HepG2 (cell line): ENCODE results near the gene ZDHHC11. TPM values are rescaled to one million over a fixed set of nuclear protein-coding genes. Genes with fewer than 3 reads are reported as not detected.
"Not testable (repeated sequence)": the region's sequence is repeated elsewhere in the genome, so short reads cannot be mapped to it uniquely, and the experiment has no call there.

Experiments used
- ATAC-seq: fragments of 200-7000 bp; cut with Tn5 transposase; 3 replicates; pipeline ENCODE4 v1.9.1; 2020; ENCODE audit warnings: mild to moderate bottlenecking, moderate library complexity
- BruUV-seq: library from RNA; stranded (reverse); fragments of 400-500 nt; replicated peaks from 2 replicates; lab custom pipeline; 2021; lab: Mats Ljungman, UMichigan
- CTCF ChIA-PET: fragments of 300-600 bp; formaldehyde crosslinking; extraction: SDS; loops from one replicate; lab custom pipeline; 2021; ENCODE audit warnings: low total read pairs, inconsistent platforms, low intra/inter-chr PET ratio; lab: Yijun Ruan, JAX
- POLR2A ChIA-PET: fragments of 350-600 bp; sonication (Branson Sonifier 250); formaldehyde crosslinking; loops from one replicate; lab custom pipeline; 2020; ENCODE audit warnings: antibody characterized with exemption, inconsistent platforms; lab: Yijun Ruan, JAX
- DNase-seq: peaks from one replicate; pipeline ENCODE4 v3.0.0-alpha.2; 2015; ENCODE audit warnings: low spot score
- FAIRE-seq: peaks from 3 replicates; lab custom pipeline; 2011; peaks lifted over from hg19 to GRCh38; lab: Jason Lieb, UNC
- H2AFZ ChIP-seq: one replicate; pipeline ENCODE4 v1.6.1; 2011; ENCODE audit warnings: low read length, inconsistent platforms
- H3K27ac ChIP-seq: fragments of 300-600 bp; 3 replicates; pipeline ENCODE4 v1.8.0; 2011; ENCODE audit warnings: mixed run types, mild to moderate bottlenecking, mixed read lengths, low read length, inconsistent platforms; ENCODE audit not compliant: insufficient read depth; ENCODE audit errors: extremely low read length
- H3K27me3 ChIP-seq, 2 experiments: fragments of 200-600 bp in 1 of 2; 2 replicates in 1 of 2; 3 replicates in 1 of 2; pipeline versions ENCODE4 v1.6.0 to v1.8.0; 2011; ENCODE audit warnings: low read length in 2 of 2, mild to moderate bottlenecking in 2 of 2, moderate library complexity in 2 of 2, inconsistent platforms in 1 of 2; ENCODE audit not compliant: insufficient read depth in 2 of 2, control insufficient read depth in 1 of 2
- H3K36me3 ChIP-seq, 2 experiments: fragments of 200-600 bp in 1 of 2; replicated peaks in 1 of 2; 2 replicates in 1 of 2; 3 replicates in 1 of 2; pipeline versions ENCODE4 v1.5.1 to v1.8.0; 2011; ENCODE audit warnings: low read length in 2 of 2, inconsistent platforms in 1 of 2; ENCODE audit not compliant: insufficient read depth in 2 of 2, control insufficient read depth in 1 of 2
- H3K4me1 ChIP-seq: 2 replicates; pipeline ENCODE4 v1.5.1; 2012; ENCODE audit warnings: low read length, inconsistent platforms; ENCODE audit not compliant: insufficient read depth
- H3K4me2 ChIP-seq: 2 replicates; pipeline ENCODE4 v1.6.0; 2011; ENCODE audit warnings: low read depth, low read length, inconsistent platforms
- H3K4me3 ChIP-seq, 3 experiments: fragments of 200-600 bp in 1 of 3; sonication (generic), shearing (Covaris generic) in 1 of 3; replicated peaks in 1 of 3; 2 replicates each; pipeline ENCODE4 v1.5.1; 2011 to 2016; ENCODE audit warnings: low read length in 3 of 3, inconsistent platforms in 2 of 3, low read depth in 2 of 3, mild to moderate bottlenecking in 2 of 3, control low read depth in 1 of 3, mixed read lengths in 1 of 3; ENCODE audit not compliant: insufficient read depth in 1 of 3
- H3K79me2 ChIP-seq: one replicate; pipeline ENCODE4 v1.6.1; 2011; ENCODE audit warnings: low read length, inconsistent platforms; ENCODE audit not compliant: insufficient read depth
- H3K9ac ChIP-seq: 2 replicates; pipeline ENCODE4 v1.6.0; 2011; ENCODE audit warnings: mild to moderate bottlenecking, low read depth, low read length, inconsistent platforms; ENCODE audit not compliant: insufficient read depth
- H3K9me3 ChIP-seq: 2 replicates; pipeline ENCODE4 v1.5.1; 2012; ENCODE audit warnings: mild to moderate bottlenecking, low read length
- H4K20me1 ChIP-seq: 2 replicates; pipeline ENCODE4 v1.6.0; 2011; ENCODE audit warnings: inconsistent platforms, mild to moderate bottlenecking, low read length, moderate library complexity; ENCODE audit not compliant: insufficient read depth
- HMGXB3 ChIP-seq: sonication (generic); formaldehyde crosslinking; IDR thresholded peaks from 2 replicates; pipeline ENCODE4 v1.4.0; 2020; ENCODE audit warnings: missing genetic modification reagents, borderline replicate concordance
- MATR3 ChIP-seq: sonication (generic); formaldehyde crosslinking; IDR thresholded peaks from 2 replicates; pipeline ENCODE4 v1.4.0; 2020; ENCODE audit warnings: missing genetic modification reagents
- WGBS: methylation state at CpG from one replicate; pipeline ENCODE4 v1.1.6; 2017; ENCODE audit warnings: low lambda C conversion rate; 5-methylcytosine and 5-hydroxymethylcytosine counted together
- in situ Hi-C: cut with HindIII; loops from 2 replicates; pipeline ENCODE4 v1.10.0; 2017; ENCODE audit warnings: low pct_unique_long_range_greater_than_20kb; ENCODE audit not compliant: extremely low pct_ligation_motif_present
- intact Hi-C: fragments of 100-400 bp; cut with micrococcal nuclease; formaldehyde crosslinking; loops from one replicate; pipeline ENCODE4 v1.10.0; 2022; ENCODE audit not compliant: unreplicated experiment
- polyA plus RNA-seq, 8 experiments: library from polyadenylated mRNA; depleted of rRNA in 3 of 8; stranded (reverse) in 7 of 8; unstranded in 1 of 8; fragments of >200 nt; fragmentation: Illumina TruSeq in 4 of 8; extraction: Trizol in 4 of 8; gene quantifications; 2 replicates each; pipeline versions ENCODE4 v1.2.1 to v1.2.3, GENCODE V29; 2011 to 2016; ENCODE audit warnings: low read depth in 4 of 8, missing spikeins in 1 of 8, mixed read lengths in 1 of 8; ENCODE audit not compliant: insufficient read depth in 1 of 8
- total RNA-seq, 5 experiments: library from RNA; depleted of rRNA; stranded (reverse); fragments of >200 nt; fragmentation: Illumina TruSeq; extraction: Trizol; gene quantifications; 2 replicates each; pipeline ENCODE4 v1.2.3, GENCODE V29; 2016; ENCODE audit warnings: low read depth in 1 of 5
- TF ChIP-seq, protein P1 (sequence below): sonication (generic); formaldehyde crosslinking; IDR thresholded peaks from 2 replicates; pipeline ENCODE4 v1.4.0; 2020; ENCODE audit warnings: missing genetic modification reagents, mild to moderate bottlenecking, borderline replicate concordance

Gene ZDHHC11
- total and polyA plus RNA-seq, 2 of the 13 experiments (the other 11 are each of a cell fraction or from before 2014, with no cell fraction given): 2.1 to 4.0 TPM

GRCh38 chr5:751496-751895 is 99.3 kb downstream of the ZDHHC11 start (continued):
- TF ChIP-seq HMGXB3: no peak
- TF ChIP-seq, protein P1, sequence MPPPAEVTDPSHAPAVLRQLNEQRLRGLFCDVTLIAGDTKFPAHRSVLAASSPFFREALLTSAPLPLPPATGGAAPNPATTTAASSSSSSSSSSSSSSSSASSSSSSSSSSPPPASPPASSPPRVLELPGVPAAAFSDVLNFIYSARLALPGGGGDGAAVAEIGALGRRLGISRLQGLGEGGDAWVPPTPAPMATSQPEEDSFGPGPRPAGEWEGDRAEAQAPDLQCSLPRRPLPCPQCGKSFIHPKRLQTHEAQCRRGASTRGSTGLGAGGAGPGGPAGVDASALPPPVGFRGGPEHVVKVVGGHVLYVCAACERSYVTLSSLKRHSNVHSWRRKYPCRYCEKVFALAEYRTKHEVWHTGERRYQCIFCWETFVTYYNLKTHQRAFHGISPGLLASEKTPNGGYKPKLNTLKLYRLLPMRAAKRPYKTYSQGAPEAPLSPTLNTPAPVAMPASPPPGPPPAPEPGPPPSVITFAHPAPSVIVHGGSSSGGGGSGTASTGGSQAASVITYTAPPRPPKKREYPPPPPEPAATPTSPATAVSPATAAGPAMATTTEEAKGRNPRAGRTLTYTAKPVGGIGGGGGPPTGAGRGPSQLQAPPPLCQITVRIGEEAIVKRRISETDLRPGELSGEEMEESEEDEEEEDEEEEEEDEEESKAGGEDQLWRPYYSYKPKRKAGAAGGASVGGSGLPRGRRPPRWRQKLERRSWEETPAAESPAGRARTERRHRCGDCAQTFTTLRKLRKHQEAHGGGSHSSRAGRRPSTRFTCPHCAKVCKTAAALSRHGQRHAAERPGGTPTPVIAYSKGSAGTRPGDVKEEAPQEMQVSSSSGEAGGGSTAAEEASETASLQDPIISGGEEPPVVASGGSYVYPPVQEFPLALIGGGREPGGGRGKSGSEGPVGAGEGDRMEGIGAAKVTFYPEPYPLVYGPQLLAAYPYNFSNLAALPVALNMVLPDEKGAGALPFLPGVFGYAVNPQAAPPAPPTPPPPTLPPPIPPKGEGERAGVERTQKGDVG (CRISPR knock-in tag): no peak
- no peak for TF ChIP-seq MATR3 (CRISPR knock-in tag)

- H3K4me3 ChIP-seq, ATAC-seq, H4K20me1 ChIP-seq, H3K36me3 ChIP-seq, in situ Hi-C loops, H3K79me2 ChIP-seq, intact Hi-C loops, H3K4me1 ChIP-seq, POLR2A ChIA-PET, H3K9me3 ChIP-seq, BruUV-seq, FAIRE-seq, H2AFZ ChIP-seq, CTCF ChIA-PET, H3K4me2 ChIP-seq, H3K27ac ChIP-seq, H3K9ac ChIP-seq, DNase-seq: not testable (repeated sequence)
- peaks cover 4 to 15% of the 10 kb centered on the region in 2 experiments; a peak in 2 of 5 replicates for H3K27me3 ChIP-seq
- 33% methylated on average over 11 of the region's 19 CpGs for WGBS
These were observed 100.6 kb downstream of the ZDHHC11 start for GRCh38 chr5:750226-750625.
